Erythroblast (primary cell): Measurements from ENCODE around the gene ALPK3.

Experiments used
- GATA1 ChIP-seq: IDR thresholded peaks from 2 replicates; pipeline ENCODE4 v1.6.1; 2011; ENCODE audit warnings: low read depth, mild to moderate bottlenecking, control low read depth, low read length, moderate library complexity
- POLR2A ChIP-seq: IDR thresholded peaks from 2 replicates; pipeline ENCODE4 v1.6.1; 2011; ENCODE audit warnings: mild to moderate bottlenecking, low read length

GRCh38 chr15:84773716-84774115 lies 43.4 kb upstream of the ALPK3 start:
- TF ChIP-seq POLR2A (no peak), GATA1 (no peak)
